Activated naive CD4-positive, alpha-beta T cell treated with anti-CD3 and anti-CD28 coated beads, Interleukin-2, amount 50 U/mL, for 16 hours (primary cell): ENCODE results near the gene MAP3K15.
A peak's percentile ranks its signal among the peaks of the same experiment; 100 is the strongest.

Source experiments
- DNase-seq: peaks from one replicate; pipeline ENCODE4 v3.0.0-alpha.2; 2020

Gene MAP3K15

GRCh38 chrX:19392078-19392477, 123.2 kb downstream of the MAP3K15 start:
- DNase-seq: no peak

DNA sequence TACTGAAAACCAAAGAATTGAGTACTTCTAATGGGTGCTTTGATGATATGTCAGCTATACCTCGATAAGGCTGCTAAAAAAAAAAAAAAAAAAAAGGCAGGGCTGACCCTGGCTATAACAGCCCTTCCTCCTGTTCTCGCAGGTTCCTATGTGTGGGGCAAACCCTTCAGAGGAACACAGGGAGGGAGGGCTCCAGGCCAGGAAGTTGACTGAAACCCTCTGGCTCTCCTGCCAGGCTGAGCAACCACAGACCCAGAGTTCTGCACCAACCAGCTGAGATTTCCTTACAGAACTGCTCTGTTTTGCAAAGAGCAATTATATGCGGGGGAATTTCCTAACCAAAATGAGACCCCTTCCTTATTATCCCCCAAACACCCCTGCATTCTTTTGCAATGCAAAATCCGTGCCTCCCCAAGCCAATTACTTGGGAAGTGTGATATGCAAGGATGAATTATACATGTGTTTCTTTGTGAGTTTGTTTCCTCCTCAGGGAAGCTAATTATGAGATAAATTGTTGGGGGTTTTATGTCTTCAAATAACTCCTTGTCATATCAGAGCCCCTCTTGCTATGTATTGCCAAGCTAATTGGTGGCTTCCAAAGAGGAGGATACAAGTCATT, 126.0 kb downstream of the MAP3K15 start:
- no peak for DNase-seq

GRCh38 chrX:19388741-19389140, 126.6 kb downstream of the MAP3K15 start:
- no peak for DNase-seq

DNA sequence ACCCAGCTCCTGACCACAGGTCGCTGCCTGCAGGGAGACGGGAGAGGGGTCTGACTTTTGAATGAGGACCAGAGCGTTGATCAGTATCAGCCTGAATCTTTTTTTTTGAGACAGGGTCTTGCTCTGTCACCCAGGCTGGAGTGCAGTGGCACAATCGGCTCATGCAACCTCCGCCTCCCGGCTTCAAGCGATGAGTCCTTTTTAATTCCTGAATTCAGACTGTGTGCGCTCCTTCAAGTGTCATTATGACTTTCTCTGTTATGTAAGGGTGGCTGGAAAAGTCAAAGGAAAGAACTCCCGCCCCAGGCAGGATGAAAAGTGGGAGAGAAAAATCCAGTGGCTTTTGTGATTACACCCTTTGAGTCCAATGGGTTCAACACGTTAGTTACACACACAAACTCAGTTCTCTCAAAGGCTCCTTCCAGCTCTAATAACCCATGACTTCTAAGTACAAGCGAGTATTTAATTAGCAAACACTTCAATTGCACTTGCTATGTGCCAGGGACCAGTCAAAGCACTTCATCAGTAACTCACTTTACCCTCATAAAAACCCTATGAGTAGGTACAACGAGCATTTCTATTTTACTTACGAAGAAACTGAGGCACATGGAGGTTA, 127.1 kb downstream of the MAP3K15 start:
- DNase-seq: no peak

- DNase-seq: no peak
Observed at GRCh38 chrX:19386679-19387078, 128.6 kb downstream of the MAP3K15 start.

DNA sequence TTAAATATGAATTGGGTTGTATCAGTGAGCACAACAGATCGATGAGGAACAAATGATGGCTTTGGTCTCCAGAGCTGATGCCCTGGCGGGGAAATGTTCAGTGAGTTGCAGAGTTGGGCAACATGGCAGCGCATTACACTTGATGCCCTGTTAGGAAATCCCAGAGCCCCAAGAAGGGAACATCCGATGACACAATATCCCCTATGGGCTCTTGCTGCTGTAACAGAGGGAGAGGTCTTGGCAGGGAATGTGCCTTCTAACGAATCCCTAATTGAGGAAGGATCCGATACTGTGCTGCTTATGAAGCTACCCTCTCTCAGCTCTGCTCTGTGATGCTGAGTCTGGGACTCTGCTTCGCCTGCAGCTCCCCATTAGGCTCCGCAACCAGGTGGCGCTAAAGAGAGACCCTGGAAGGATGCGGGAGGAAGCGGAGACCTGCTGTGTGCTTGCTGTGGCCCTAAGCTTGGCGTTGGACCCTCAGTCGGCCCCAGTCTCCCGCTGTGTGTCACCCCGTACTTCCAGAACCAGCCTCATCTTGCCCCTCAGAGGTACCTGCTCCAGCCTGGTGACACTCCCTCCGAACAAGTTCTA, 132.7 kb downstream of the MAP3K15 start:
- peak; percentile 56 for DNase-seq

- DNase-seq: no peak
Observed at GRCh38 chrX:19381326-19381725, 134.0 kb downstream of the MAP3K15 start.

DNA sequence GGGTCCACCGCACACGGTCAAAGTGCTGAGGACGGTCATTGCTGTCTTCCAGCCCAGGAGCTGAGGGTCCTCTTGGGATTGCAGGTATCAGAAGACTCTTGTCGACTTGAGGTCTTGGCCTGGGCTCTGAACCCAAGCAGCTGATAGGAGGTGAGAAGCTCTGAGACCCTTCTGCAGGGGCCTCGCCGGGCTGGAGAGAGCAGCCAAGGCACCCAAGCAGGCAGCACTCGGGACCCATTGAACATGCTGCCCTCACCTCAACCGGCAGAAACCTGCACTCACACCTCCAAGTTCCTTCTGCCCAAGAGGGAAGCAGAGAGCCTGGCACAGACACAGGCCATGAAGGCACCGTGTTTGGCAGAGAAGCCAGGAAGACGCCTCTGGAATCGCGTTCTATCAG, 137.5 kb downstream of the MAP3K15 start:
- no peak for DNase-seq

DNA sequence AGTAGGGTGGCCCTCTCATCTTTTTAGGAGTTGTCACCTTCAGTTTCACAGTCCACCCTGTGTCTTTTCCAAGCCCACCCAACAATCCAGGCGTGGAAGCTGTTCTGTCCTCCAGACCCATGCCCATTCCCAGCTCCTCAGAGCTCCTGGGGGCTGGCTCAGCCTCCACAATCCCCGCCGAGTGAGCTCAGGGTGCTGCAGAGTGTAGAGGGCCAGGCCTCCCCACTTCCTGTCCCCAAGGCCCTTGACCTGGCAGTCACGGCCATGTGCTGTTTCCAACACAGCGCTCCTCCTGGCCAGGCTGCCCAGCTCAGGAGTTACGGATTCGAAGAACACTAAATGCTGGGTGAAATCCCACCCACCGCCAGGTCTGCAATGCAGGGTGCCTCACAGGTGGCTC, 139.8 kb downstream of the MAP3K15 start:
- no peak for DNase-seq

GRCh38 chrX:19373351-19373891, 141.9 kb downstream of the MAP3K15 start:
- DNase-seq: no peak

- peak; percentile 10 for DNase-seq
Observed at GRCh38 chrX:19372547-19373331, 142.6 kb downstream of the MAP3K15 start.

DNA sequence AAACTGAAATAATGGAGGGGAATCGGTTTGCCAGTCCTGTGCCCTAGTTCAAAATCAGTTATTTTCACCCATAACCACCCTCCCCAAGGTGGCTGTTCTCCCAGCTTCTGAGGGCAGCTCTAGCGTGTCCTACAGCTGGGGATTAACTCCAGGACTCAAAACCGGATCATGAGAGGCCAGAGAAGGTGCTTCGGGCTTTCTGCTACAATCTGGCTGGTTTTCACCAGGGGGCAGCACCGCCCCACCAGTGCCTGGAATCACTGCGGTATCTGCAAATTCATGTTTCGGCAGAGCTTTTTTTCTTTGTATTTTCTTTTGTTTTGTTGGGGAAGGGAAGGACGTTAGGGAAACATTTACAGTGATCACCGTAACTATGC, 143.2 kb downstream of the MAP3K15 start:
- DNase-seq: peak; percentile 68

GRCh38 chrX:19370061-19370460, 145.2 kb downstream of the MAP3K15 start:
- DNase-seq: no peak

GRCh38 chrX:19368576-19368975, 146.7 kb downstream of the MAP3K15 start:
- no peak for DNase-seq

GRCh38 chrX:19361701-19362100, 153.6 kb downstream of the MAP3K15 start:
- no peak for DNase-seq

GRCh38 chrX:19360903-19361302, 154.4 kb downstream of the MAP3K15 start:
- DNase-seq: no peak

DNA sequence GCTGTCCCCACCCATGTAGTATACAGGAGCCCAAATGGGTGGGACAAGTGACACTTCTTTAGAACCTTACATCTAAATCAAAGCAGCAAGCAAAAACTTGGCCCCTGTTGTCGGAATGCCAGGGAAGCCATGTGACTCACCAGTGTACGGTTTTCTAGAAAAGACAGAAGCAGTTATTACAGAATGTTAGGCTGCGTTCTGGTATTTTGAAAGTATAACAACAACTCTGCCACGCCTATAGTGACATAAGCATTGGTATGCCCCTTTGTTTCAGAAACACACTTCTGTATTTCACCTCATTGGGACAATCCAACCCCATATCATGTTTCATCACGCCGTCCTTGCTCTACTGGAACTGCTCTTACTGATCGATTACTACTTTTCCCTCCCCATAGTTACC, 156.8 kb downstream of the MAP3K15 start:
- DNase-seq: no peak

GRCh38 chrX:19354625-19355024, 160.7 kb downstream of the MAP3K15 start:
- no peak for DNase-seq

GRCh38 chrX:19350941-19351384, 164.3 kb downstream of the MAP3K15 start:
- no peak for DNase-seq

DNA sequence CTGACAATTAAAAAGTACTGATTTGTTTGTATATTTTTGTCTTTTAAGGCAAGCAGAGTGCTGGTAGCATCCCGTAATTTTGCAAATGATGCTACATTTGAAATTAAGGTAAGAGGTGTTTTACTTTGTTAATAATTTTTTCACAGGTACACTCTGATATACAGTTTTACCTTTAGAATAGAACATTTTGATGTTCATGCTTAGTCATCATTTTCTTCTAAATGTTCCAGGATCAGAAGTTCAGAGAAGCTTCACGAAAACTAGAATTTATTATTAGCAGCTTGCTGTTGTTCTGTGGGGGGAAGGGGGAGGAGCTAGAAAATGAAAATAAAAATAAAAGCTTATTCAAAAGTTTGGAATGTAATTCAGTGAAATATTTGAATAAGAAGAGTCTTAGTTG, 166.0 kb downstream of the MAP3K15 start:
- DNase-seq: no peak

DNA sequence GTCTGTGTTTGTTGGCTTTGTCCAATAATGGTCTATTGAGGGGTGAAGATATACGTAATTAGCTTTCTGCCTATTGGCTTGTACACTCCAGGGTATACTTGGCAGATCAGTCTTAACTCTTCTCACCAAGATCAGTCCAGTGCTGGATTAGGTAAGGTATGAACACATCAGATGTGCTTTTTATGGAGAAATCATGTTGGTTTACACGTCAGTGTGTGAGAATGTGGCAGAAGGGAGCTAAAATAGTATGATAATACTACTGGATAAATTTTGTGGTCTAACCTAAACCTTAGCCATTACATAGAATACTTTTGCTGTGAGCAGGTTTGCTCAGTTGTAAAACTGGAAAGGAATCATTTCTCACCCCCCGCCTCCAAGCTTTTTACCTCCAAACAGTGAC, 167.4 kb downstream of the MAP3K15 start:
- DNase-seq: no peak

GRCh38 chrX:19344661-19345060, 170.6 kb downstream of the MAP3K15 start:
- DNase-seq: no peak
